H1 (cell line): Measurements from ENCODE around the gene HSPA12A. TPM values are rescaled to one million over a fixed set of nuclear protein-coding genes. Genes with fewer than 3 reads are reported as not detected.

Experiments used
- ATF3 ChIP-seq: IDR thresholded peaks from 2 replicates; pipeline ENCODE4 v1.6.1; 2011; ENCODE audit warnings: low read depth, mild to moderate bottlenecking, low read length; ENCODE audit not compliant: insufficient read depth
- BACH1 ChIP-seq: IDR thresholded peaks from 2 replicates; pipeline ENCODE4 v1.6.1; 2012; ENCODE audit warnings: low read length, improper control_type of control experiment
- EZH2 ChIP-seq: fragments of 200-600 bp; sonication (generic); IDR thresholded peaks from 2 replicates; pipeline ENCODE4 v1.7.1; 2012; ENCODE audit warnings: low read depth, mild to moderate bottlenecking, moderate library complexity, low read length, inconsistent platforms; ENCODE audit not compliant: severe bottlenecking
- NANOG ChIP-seq: IDR thresholded peaks from 2 replicates; pipeline ENCODE4 v1.6.1; 2011; ENCODE audit warnings: low read length, low read depth, mild to moderate bottlenecking, inconsistent platforms; ENCODE audit not compliant: insufficient read depth, poor library complexity, severe bottlenecking
- NRF1 ChIP-seq: IDR thresholded peaks from 2 replicates; pipeline ENCODE4 v1.6.1; 2011; ENCODE audit warnings: mild to moderate bottlenecking, low read depth, low read length, improper control_type of control experiment
- RBBP5 ChIP-seq: IDR thresholded peaks from 2 replicates; pipeline ENCODE4 v1.7.1; 2012; ENCODE audit warnings: low read depth, mild to moderate bottlenecking, inconsistent platforms, low read length, moderate library complexity, borderline replicate concordance
- SP2 ChIP-seq: IDR thresholded peaks from 2 replicates; pipeline ENCODE4 v1.6.1; 2012; ENCODE audit warnings: mild to moderate bottlenecking, low read length, inconsistent platforms
- TCF12 ChIP-seq: IDR thresholded peaks from 2 replicates; pipeline ENCODE4 v1.6.1; 2011; ENCODE audit warnings: low read depth, mild to moderate bottlenecking, low read length
- ZNF274 ChIP-seq: IDR thresholded peaks from 2 replicates; pipeline ENCODE4 v1.7.0; 2012; ENCODE audit warnings: low read length, borderline replicate concordance; ENCODE audit errors: extremely low read depth
- polyA plus RNA-seq, 7 experiments: library from polyadenylated mRNA; depleted of rRNA in 3 of 7; stranded (reverse) in 5 of 7; unstranded in 2 of 7; fragments of >200 nt in 5 of 7; fragments of 200-250 nt in 2 of 7; gene quantifications; 1 replicate in 5 of 7; 2 replicates in 1 of 7; 4 replicates in 1 of 7; pipeline versions ENCODE4 v1.2.1 to v1.2.3, GENCODE V29; 2011 to 2013; ENCODE audit warnings: missing spikeins in 2 of 7, mixed read lengths in 2 of 7
- total RNA-seq: library from RNA; stranded (reverse); fragmentation: NEBNext Ultra II Directional; extraction: Animal tissue kit (Norgen Biotek cat#: 25700); gene quantifications from 2 replicates; pipeline ENCODE4 v1.2.1, GENCODE V29; 2021
- TF ChIP-seq, protein P1 (sequence below): fragments of 300-600 bp; sonication (generic); IDR thresholded peaks from 2 replicates; pipeline ENCODE4 v1.7.1; 2012; ENCODE audit warnings: low read length, moderate library complexity, mild to moderate bottlenecking, inconsistent platforms; ENCODE audit not compliant: insufficient replicate concordance
- TF ChIP-seq, protein P2 (sequence below): IDR thresholded peaks from 2 replicates; pipeline ENCODE4 v1.6.1; 2012; ENCODE audit warnings: inconsistent platforms

The HSPA12A gene
- total and polyA plus RNA-seq, 2 of the 8 experiments (the other 6 are each of a cell fraction or from before 2014, with no cell fraction given), result 3.1 to 6.9 TPM

GRCh38 chr10:116738339-116738738 lies 4.0 kb downstream of the HSPA12A start (continued):
- TF ChIP-seq, protein P1, sequence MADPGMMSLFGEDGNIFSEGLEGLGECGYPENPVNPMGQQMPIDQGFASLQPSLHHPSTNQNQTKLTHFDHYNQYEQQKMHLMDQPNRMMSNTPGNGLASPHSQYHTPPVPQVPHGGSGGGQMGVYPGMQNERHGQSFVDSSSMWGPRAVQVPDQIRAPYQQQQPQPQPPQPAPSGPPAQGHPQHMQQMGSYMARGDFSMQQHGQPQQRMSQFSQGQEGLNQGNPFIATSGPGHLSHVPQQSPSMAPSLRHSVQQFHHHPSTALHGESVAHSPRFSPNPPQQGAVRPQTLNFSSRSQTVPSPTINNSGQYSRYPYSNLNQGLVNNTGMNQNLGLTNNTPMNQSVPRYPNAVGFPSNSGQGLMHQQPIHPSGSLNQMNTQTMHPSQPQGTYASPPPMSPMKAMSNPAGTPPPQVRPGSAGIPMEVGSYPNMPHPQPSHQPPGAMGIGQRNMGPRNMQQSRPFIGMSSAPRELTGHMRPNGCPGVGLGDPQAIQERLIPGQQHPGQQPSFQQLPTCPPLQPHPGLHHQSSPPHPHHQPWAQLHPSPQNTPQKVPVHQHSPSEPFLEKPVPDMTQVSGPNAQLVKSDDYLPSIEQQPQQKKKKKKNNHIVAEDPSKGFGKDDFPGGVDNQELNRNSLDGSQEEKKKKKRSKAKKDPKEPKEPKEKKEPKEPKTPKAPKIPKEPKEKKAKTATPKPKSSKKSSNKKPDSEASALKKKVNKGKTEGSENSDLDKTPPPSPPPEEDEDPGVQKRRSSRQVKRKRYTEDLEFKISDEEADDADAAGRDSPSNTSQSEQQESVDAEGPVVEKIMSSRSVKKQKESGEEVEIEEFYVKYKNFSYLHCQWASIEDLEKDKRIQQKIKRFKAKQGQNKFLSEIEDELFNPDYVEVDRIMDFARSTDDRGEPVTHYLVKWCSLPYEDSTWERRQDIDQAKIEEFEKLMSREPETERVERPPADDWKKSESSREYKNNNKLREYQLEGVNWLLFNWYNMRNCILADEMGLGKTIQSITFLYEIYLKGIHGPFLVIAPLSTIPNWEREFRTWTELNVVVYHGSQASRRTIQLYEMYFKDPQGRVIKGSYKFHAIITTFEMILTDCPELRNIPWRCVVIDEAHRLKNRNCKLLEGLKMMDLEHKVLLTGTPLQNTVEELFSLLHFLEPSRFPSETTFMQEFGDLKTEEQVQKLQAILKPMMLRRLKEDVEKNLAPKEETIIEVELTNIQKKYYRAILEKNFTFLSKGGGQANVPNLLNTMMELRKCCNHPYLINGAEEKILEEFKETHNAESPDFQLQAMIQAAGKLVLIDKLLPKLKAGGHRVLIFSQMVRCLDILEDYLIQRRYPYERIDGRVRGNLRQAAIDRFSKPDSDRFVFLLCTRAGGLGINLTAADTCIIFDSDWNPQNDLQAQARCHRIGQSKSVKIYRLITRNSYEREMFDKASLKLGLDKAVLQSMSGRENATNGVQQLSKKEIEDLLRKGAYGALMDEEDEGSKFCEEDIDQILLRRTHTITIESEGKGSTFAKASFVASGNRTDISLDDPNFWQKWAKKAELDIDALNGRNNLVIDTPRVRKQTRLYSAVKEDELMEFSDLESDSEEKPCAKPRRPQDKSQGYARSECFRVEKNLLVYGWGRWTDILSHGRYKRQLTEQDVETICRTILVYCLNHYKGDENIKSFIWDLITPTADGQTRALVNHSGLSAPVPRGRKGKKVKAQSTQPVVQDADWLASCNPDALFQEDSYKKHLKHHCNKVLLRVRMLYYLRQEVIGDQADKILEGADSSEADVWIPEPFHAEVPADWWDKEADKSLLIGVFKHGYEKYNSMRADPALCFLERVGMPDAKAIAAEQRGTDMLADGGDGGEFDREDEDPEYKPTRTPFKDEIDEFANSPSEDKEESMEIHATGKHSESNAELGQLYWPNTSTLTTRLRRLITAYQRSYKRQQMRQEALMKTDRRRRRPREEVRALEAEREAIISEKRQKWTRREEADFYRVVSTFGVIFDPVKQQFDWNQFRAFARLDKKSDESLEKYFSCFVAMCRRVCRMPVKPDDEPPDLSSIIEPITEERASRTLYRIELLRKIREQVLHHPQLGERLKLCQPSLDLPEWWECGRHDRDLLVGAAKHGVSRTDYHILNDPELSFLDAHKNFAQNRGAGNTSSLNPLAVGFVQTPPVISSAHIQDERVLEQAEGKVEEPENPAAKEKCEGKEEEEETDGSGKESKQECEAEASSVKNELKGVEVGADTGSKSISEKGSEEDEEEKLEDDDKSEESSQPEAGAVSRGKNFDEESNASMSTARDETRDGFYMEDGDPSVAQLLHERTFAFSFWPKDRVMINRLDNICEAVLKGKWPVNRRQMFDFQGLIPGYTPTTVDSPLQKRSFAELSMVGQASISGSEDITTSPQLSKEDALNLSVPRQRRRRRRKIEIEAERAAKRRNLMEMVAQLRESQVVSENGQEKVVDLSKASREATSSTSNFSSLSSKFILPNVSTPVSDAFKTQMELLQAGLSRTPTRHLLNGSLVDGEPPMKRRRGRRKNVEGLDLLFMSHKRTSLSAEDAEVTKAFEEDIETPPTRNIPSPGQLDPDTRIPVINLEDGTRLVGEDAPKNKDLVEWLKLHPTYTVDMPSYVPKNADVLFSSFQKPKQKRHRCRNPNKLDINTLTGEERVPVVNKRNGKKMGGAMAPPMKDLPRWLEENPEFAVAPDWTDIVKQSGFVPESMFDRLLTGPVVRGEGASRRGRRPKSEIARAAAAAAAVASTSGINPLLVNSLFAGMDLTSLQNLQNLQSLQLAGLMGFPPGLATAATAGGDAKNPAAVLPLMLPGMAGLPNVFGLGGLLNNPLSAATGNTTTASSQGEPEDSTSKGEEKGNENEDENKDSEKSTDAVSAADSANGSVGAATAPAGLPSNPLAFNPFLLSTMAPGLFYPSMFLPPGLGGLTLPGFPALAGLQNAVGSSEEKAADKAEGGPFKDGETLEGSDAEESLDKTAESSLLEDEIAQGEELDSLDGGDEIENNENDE, result no peak
- TF ChIP-seq ATF3, result no peak
- TF ChIP-seq TCF12, result no peak
- TF ChIP-seq BACH1, result no peak
- no peak for TF ChIP-seq ZNF274
- TF ChIP-seq NRF1, result no peak
- TF ChIP-seq, protein P2, sequence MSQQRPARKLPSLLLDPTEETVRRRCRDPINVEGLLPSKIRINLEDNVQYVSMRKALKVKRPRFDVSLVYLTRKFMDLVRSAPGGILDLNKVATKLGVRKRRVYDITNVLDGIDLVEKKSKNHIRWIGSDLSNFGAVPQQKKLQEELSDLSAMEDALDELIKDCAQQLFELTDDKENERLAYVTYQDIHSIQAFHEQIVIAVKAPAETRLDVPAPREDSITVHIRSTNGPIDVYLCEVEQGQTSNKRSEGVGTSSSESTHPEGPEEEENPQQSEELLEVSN, result no peak
- no peak for TF ChIP-seq EZH2
- no peak for TF ChIP-seq NANOG
- no peak for TF ChIP-seq SP2
- no peak for TF ChIP-seq RBBP5
